Measurements from ENCODE around the gene ORC3. TPM values are rescaled to one million over a fixed set of nuclear protein-coding genes. Genes with fewer than 3 reads are reported as not detected.
A peak's percentile ranks its signal among the peaks of the same experiment; 100 is the strongest.

ORC3 gene
- total and polyA plus RNA-seq, 2 experiments from 2014 or later, result 32.4 to 35.3 TPM

GRCh38 chr6:87714093-87714842 is 124.3 kb downstream of the ORC3 start:
- H3K4me1 ChIP-seq (ENCODE audit: insufficient read depth), result peaks cover 13% of the 10 kb centered on the region
- H3K4me2 ChIP-seq (ENCODE audit: unreplicated experiment), result peak overlapping the region; percentile 54
- no peaks in the 10 kb centered on the region for H3K79me2 ChIP-seq (ENCODE audit: insufficient read depth)
- no peak overlapping the region for H3K4me3 ChIP-seq
- H3K36me3 ChIP-seq (ENCODE audit: low read depth), result no peaks in the 10 kb centered on the region
- H2AFZ ChIP-seq, result no peak overlapping the region
- H3K27me3 ChIP-seq (replicated peaks; ENCODE audit: insufficient read depth), result no peaks in the 10 kb centered on the region
- in situ Hi-C loops (cut with MboI), result no loop called here
- peak; percentile 84 for DNase-seq
- no peaks in the 10 kb centered on the region for H3K9me2 ChIP-seq (ENCODE audit: insufficient read depth)
- peak overlapping the region; percentile 58 for H3K27ac ChIP-seq
- H3K9ac ChIP-seq, result no peak overlapping the region
- H3K9me3 ChIP-seq (ENCODE audit: low read depth), result no peaks in the 10 kb centered on the region
- H4K20me1 ChIP-seq (ENCODE audit: insufficient read depth), result no peaks in the 10 kb centered on the region
- 39 to 50% methylated on average over 2 of the region's 2 CpGs for WGBS, 2 experiments (ENCODE audit: low coverage in 1 of 2, low lambda C conversion rate in 2 of 2, missing lambda C conversion rate in 2 of 2)
- TF ChIP-seq EZH2phosphoT487 (IDR thresholded peaks at IDR 0.05; ENCODE audit: insufficient read depth, low read depth) (no peak), EZH2 (IDR thresholded peaks at IDR 0.05; ENCODE audit: insufficient read depth, poor library complexity, severe bottlenecking) (no peak)
- H3F3A ChIP-seq (ENCODE audit: insufficient read depth), result peaks cover 14% of the 10 kb centered on the region; the same call in 1 of the 2 replicates

Other genes with a start within 250 kb of the ORC3 start
- 0.51 and 1.5 TPM in 2 replicates for gene C6orf163, start 245.3 kb upstream of the ORC3 start, total RNA-seq (2014; rRNA removed; shearing (Covaris generic))
- 0.19 and 0.33 TPM in 2 replicates for gene C6orf163, start 245.3 kb upstream of the ORC3 start, polyA plus RNA-seq (2016; fragmentation: Nextera tagmentation; extraction: Ambion mirVana)
- gene CFAP206, start 182.2 kb upstream of the ORC3 start, total RNA-seq (2014; rRNA removed; shearing (Covaris generic)), result 1.9 TPM in 1 of 2 replicates, not detected in the other
- 0.14 TPM in 1 of 2 replicates, not detected in the other for gene CFAP206, start 182.2 kb upstream of the ORC3 start, polyA plus RNA-seq (2016; fragmentation: Nextera tagmentation; extraction: Ambion mirVana)
- gene SLC35A1, start 117.2 kb upstream of the ORC3 start, total RNA-seq (2014; rRNA removed; shearing (Covaris generic)), result 20.6 and 25.6 TPM in 2 replicates
- gene SLC35A1, start 117.2 kb upstream of the ORC3 start, polyA plus RNA-seq (2016; fragmentation: Nextera tagmentation; extraction: Ambion mirVana), result 31.4 and 32.8 TPM in 2 replicates
- gene RARS2, start 148 bp upstream of the ORC3 start, total RNA-seq (2014; rRNA removed; shearing (Covaris generic)), result 38.7 and 44.1 TPM in 2 replicates
- 77.0 and 77.3 TPM in 2 replicates for gene RARS2, start 148 bp upstream of the ORC3 start, polyA plus RNA-seq (2016; fragmentation: Nextera tagmentation; extraction: Ambion mirVana)
- 21.4 and 24.9 TPM in 2 replicates for gene AKIRIN2, start 112.1 kb downstream of the ORC3 start, total RNA-seq (2014; rRNA removed; shearing (Covaris generic))
- 60.6 and 66.2 TPM in 2 replicates for gene AKIRIN2, start 112.1 kb downstream of the ORC3 start, polyA plus RNA-seq (2016; fragmentation: Nextera tagmentation; extraction: Ambion mirVana)

Data from GM23248 (cell line).